HepG2 (cell line): Measurements from ENCODE around the gene UBB. TPM values are rescaled to one million over a fixed set of nuclear protein-coding genes. Genes with fewer than 3 reads are reported as not detected.

Source experiments
- ELK4 ChIP-seq: sonication (generic); formaldehyde crosslinking; IDR thresholded peaks from 2 replicates; pipeline ENCODE4 v1.9.0; 2021; ENCODE audit warnings: missing genetic modification reagents, borderline replicate concordance
- FOXA3 ChIP-seq: IDR thresholded peaks from 2 replicates; pipeline ENCODE4 v1.6.1; 2016; ENCODE audit warnings: missing genetic modification reagents, missing compliant biosample characterization
- KMT2A ChIP-seq: sonication (generic); formaldehyde crosslinking; IDR thresholded peaks from 2 replicates; pipeline ENCODE4 v1.4.0; 2020; ENCODE audit warnings: missing genetic modification reagents
- NFATC3 ChIP-seq: sonication (generic); formaldehyde crosslinking; IDR thresholded peaks from 2 replicates; pipeline ENCODE4 v1.5.1; 2020; ENCODE audit warnings: mild to moderate bottlenecking, missing genetic modification reagents
- POGZ ChIP-seq: sonication (generic); formaldehyde crosslinking; IDR thresholded peaks from 2 replicates; pipeline ENCODE4 v1.4.0; 2020; ENCODE audit warnings: mild to moderate bottlenecking, missing genetic modification reagents
- RXRA ChIP-seq: sonication (generic); formaldehyde crosslinking; IDR thresholded peaks from 2 replicates; pipeline ENCODE4 v1.5.1; 2020; ENCODE audit warnings: missing genetic modification reagents
- ZNF138 ChIP-seq: sonication (generic); formaldehyde crosslinking; IDR thresholded peaks from 2 replicates; pipeline ENCODE4 v1.5.0; 2020; ENCODE audit warnings: mild to moderate bottlenecking, low read depth, missing genetic modification reagents
- ZNF18 ChIP-seq: sonication (generic); formaldehyde crosslinking; IDR thresholded peaks from 2 replicates; pipeline ENCODE4 v1.8.0; 2022; ENCODE audit warnings: mild to moderate bottlenecking, missing genetic modification reagents; ENCODE audit not compliant: insufficient replicate concordance
- ZNF230 ChIP-seq: sonication (generic); formaldehyde crosslinking; IDR thresholded peaks from 2 replicates; pipeline ENCODE4 v1.4.0; 2020; ENCODE audit warnings: mild to moderate bottlenecking, missing genetic modification reagents
- ZNF329 ChIP-seq: sonication (generic); formaldehyde crosslinking; IDR thresholded peaks from 2 replicates; pipeline ENCODE4 v1.9.0; 2021; ENCODE audit warnings: low read depth, mild to moderate bottlenecking, missing genetic modification reagents
- ZNF333 ChIP-seq: sonication (generic); formaldehyde crosslinking; IDR thresholded peaks from 2 replicates; pipeline ENCODE4 v1.4.0; 2020; ENCODE audit warnings: mild to moderate bottlenecking, missing genetic modification reagents, borderline replicate concordance
- ZNF501 ChIP-seq: sonication (generic); formaldehyde crosslinking; IDR thresholded peaks from 2 replicates; pipeline ENCODE4 v1.5.1; 2020; ENCODE audit warnings: mild to moderate bottlenecking, moderate library complexity, missing genetic modification reagents
- ZNF660 ChIP-seq: sonication (generic); formaldehyde crosslinking; IDR thresholded peaks from 2 replicates; pipeline ENCODE4 v1.5.1; 2020; ENCODE audit warnings: mild to moderate bottlenecking, low read depth, missing genetic modification reagents, borderline replicate concordance
- ZNF678 ChIP-seq: sonication (generic); formaldehyde crosslinking; IDR thresholded peaks from 2 replicates; pipeline ENCODE4 v1.4.0; 2020; ENCODE audit warnings: mild to moderate bottlenecking, missing genetic modification reagents
- ZNF687 ChIP-seq: sonication (generic); formaldehyde crosslinking; IDR thresholded peaks from 2 replicates; pipeline ENCODE4 v1.5.1; 2020; ENCODE audit warnings: mild to moderate bottlenecking, missing genetic modification reagents, moderate library complexity
- ZNF777 ChIP-seq: sonication (generic); formaldehyde crosslinking; IDR thresholded peaks from 2 replicates; pipeline ENCODE4 v1.4.0; 2020; ENCODE audit warnings: missing genetic modification reagents
- polyA plus RNA-seq, 8 experiments: library from polyadenylated mRNA; depleted of rRNA in 3 of 8; stranded (reverse) in 7 of 8; unstranded in 1 of 8; fragments of >200 nt; fragmentation: Illumina TruSeq in 4 of 8; extraction: Trizol in 4 of 8; gene quantifications; 2 replicates each; pipeline versions ENCODE4 v1.2.1 to v1.2.3, GENCODE V29; 2011 to 2016; ENCODE audit warnings: low read depth in 4 of 8, missing spikeins in 1 of 8, mixed read lengths in 1 of 8; ENCODE audit not compliant: insufficient read depth in 1 of 8
- total RNA-seq, 5 experiments: library from RNA; depleted of rRNA; stranded (reverse); fragments of >200 nt; fragmentation: Illumina TruSeq; extraction: Trizol; gene quantifications; 2 replicates each; pipeline ENCODE4 v1.2.3, GENCODE V29; 2016; ENCODE audit warnings: low read depth in 1 of 5
- TF ChIP-seq, protein P1 (sequence below): IDR thresholded peaks from 2 replicates; pipeline ENCODE4 v1.6.1; 2016; ENCODE audit warnings: missing biosample characterization, missing genetic modification reagents, low read depth
- TF ChIP-seq, protein P2 (sequence below): sonication (generic); formaldehyde crosslinking; IDR thresholded peaks from 2 replicates; pipeline ENCODE4 v1.8.0; 2022; ENCODE audit warnings: missing genetic modification reagents, mild to moderate bottlenecking, borderline replicate concordance

The UBB gene
- total and polyA plus RNA-seq, 2 of the 13 experiments (the other 11 are each of a cell fraction or from before 2014, with no cell fraction given): 1,130 to 2,066 TPM

DNA sequence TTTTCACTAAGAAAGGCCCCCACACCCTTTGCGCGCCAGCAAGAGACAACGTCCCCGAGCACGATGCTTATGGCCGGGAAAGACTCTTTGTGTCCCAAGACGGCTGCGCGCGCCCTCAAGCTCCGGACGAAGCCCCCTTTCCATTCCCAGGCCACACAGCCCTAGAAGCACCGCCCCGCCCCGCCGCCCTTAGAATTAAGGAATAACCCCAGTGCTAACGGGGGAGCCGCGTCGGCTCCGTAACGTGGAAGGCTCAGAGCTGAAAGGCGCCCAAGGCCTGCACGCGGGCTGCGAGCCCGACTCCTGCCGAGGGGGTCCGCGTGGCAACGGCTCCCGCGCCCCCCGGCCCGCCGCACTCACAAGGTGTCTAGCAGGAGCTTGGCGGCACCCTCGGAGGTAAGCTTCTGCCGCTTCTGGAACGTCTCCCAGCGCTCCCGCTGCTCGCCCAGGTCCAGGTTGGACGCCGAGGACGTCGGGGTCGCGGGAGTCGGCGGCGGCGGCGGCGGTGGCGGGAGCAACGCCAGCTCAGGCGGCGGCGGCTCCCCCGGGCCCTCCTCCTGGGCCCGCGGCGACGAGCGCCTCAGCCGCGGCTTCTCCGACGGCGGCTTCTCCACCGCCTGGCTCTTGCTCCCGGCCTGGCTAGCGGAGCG lies 28.1 kb upstream of the UBB start (continued):
- TF ChIP-seq ELK4 (CRISPR knock-in tag) (no peak), ZNF18 (peak; percentile 55), ZNF333 (CRISPR knock-in tag) (0 out of 2 replicates have a peak, but pooled peaks have one; percentile 82), ZNF660 (no peak), KMT2A (CRISPR knock-in tag) (0 out of 2 replicates have a peak, but pooled peaks have one; percentile 11), ZNF230 (CRISPR knock-in tag) (0 out of 2 replicates have a peak, but pooled peaks have one; percentile 74), POGZ (CRISPR knock-in tag) (peak; percentile 6; the same call in 1 of the 2 replicates), ZNF138 (CRISPR knock-in tag) (0 out of 2 replicates have a peak, but pooled peaks have one; percentile 19), ZNF678 (CRISPR knock-in tag) (0 out of 2 replicates have a peak, but pooled peaks have one; percentile 57), ZNF687 (CRISPR knock-in tag) (peak; percentile 80), FOXA3 (CRISPR knock-in tag) (0 out of 2 replicates have a peak, but pooled peaks have one; percentile 8), ZNF501 (CRISPR knock-in tag) (peak; percentile 66; the same call in 1 of the 2 replicates), ZNF329 (CRISPR knock-in tag) (peak; percentile 76), RXRA (CRISPR knock-in tag) (0 out of 2 replicates have a peak, but pooled peaks have one; percentile 24), NFATC3 (CRISPR knock-in tag) (0 out of 2 replicates have a peak, but pooled peaks have one; percentile 32), ZNF777 (CRISPR knock-in tag) (peak; percentile 80; the same call in 1 of the 2 replicates)
- TF ChIP-seq, protein P1, sequence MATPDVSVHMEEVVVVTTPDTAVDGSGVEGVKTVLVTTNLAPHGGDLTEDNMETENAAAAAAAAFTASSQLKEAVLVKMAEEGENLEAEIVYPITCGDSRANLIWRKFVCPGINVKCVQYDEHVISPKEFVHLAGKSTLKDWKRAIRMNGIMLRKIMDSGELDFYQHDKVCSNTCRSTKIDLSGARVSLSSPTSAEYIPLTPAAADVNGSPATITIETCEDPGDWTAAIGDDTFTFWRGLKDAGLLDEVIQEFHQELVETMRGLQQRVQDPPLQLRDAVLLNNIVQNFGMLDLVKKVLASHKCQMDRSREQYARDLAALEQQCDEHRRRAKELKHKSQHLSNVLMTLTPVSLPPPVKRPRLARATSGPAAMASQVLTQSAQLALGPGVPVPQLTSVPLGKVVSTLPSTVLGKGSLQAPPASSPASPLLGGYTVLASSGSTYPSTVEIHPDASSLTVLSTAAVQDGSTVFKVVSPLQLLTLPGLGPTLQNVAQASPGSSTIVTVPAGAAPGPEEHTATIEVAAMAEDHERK (CRISPR knock-in tag): no peak
- TF ChIP-seq, protein P2, sequence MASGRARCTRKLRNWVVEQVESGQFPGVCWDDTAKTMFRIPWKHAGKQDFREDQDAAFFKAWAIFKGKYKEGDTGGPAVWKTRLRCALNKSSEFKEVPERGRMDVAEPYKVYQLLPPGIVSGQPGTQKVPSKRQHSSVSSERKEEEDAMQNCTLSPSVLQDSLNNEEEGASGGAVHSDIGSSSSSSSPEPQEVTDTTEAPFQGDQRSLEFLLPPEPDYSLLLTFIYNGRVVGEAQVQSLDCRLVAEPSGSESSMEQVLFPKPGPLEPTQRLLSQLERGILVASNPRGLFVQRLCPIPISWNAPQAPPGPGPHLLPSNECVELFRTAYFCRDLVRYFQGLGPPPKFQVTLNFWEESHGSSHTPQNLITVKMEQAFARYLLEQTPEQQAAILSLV: no peak; the same call in 1 of the 2 replicates
